Mammary epithelial cell (primary cell): ENCODE data around the gene GGTA1.

Source experiments
- CTCF ChIP-seq, 2 donors: IDR thresholded peaks in 1 of 2; conservative IDR thresholded peaks in 1 of 2; 2 replicates each; pipeline ENCODE4 v1.5.1; 2011 to 2012; ENCODE audit warnings: inconsistent platforms in 2 of 2, low read length in 2 of 2, mild to moderate bottlenecking in 2 of 2, control low read depth in 1 of 2, low read depth in 1 of 2; ENCODE audit not compliant: insufficient read depth in 1 of 2; ENCODE audit errors: extremely low read depth in 1 of 2
- EZH2 ChIP-seq: IDR thresholded peaks from 2 replicates; pipeline ENCODE4 v1.6.1; 2012; ENCODE audit warnings: low read length, inconsistent platforms, borderline replicate concordance

DNA sequence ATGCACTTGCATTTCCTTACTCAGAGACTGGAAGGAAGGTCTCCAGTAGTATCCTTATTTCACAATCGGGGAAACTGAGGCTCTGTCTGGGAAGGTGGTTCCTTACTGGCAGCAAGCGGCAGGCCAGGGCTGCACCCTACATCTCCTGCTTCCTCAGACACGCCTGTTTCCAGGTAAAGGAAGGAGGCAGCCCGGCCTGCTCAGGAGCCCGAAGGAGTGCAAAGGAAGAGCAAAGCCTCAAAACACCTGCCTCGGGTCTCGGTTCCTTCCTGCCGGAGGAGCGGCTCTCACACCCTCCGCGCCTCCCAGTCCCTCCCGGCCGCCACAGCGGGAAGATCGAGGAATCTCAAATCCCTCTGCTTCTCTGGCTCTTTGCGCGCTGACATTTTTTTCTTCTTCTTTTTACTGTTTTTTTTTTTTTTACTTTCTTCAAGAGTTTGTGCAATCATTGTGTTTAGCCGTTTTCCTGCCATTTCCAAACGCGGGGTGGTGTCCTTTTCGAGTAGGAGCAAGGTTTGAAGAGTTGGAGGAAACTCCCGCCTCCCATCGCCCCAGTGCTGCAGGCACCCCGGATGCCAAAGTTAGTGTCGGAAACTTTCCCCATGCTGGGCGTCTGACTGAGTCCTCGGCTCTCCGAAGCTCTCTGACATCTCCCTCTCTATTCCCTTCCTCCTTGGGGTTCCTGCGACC, 1.0 kb downstream of the GGTA1 start:
- TF ChIP-seq CTCF (conservative IDR thresholded peaks at IDR 0.05 in 1 of 2, IDR thresholded peaks at IDR 0.05 in 1 of 2; ENCODE audit: extremely low read depth in 1 of 2, insufficient read depth in 1 of 2, low read depth in 1 of 2, low read length in 2 of 2) (no peak), EZH2 (no peak)
